SK-N-SH treated with all-trans-retinoic acid at 6 μM for 48 hours (cell line): ENCODE data around the gene RAB42.
A peak's percentile ranks its signal among the peaks of the same experiment; 100 is the strongest.

Experiments
- ATAC-seq: fragments of 200-7000 bp; cut with Tn5 transposase; 3 replicates; pipeline ENCODE4 v1.9.1; 2020; ENCODE audit warnings: mild to moderate bottlenecking, moderate library complexity
- ARNTL ChIP-seq: fragments of 450-650 bp; formaldehyde crosslinking; IDR thresholded peaks from 2 replicates; pipeline ENCODE4 v1.5.0; 2020; ENCODE audit warnings: low read depth, mild to moderate bottlenecking, moderate library complexity, borderline replicate concordance
- BACH2 ChIP-seq: fragments of 250-450 bp; sonication (Bioruptor Pico); IDR thresholded peaks from 2 replicates; pipeline ENCODE4 v1.9.0; 2021; ENCODE audit warnings: mild to moderate bottlenecking, borderline replicate concordance
- CREB5 ChIP-seq: fragments of 250-450 bp; sonication (Bioruptor Pico); IDR thresholded peaks from 2 replicates; pipeline ENCODE4 v1.5.1; 2020; ENCODE audit warnings: low read depth, mild to moderate bottlenecking, moderate library complexity
- CSDC2 ChIP-seq: fragments of 250-450 bp; sonication (Bioruptor Pico); IDR thresholded peaks from 2 replicates; pipeline ENCODE4 v1.5.0; 2020; ENCODE audit warnings: mild to moderate bottlenecking, moderate library complexity
- CSRNP3 ChIP-seq: fragments of 250-450 bp; sonication (Bioruptor Pico); IDR thresholded peaks from 2 replicates; pipeline ENCODE4 v1.5.1; 2021; ENCODE audit warnings: mild to moderate bottlenecking, moderate library complexity
- ESRRG ChIP-seq: fragments of 250-450 bp; sonication (Bioruptor Pico); IDR thresholded peaks from 2 replicates; pipeline ENCODE4 v1.6.1; 2021; ENCODE audit warnings: mild to moderate bottlenecking
- GLIS3 ChIP-seq: fragments of 250-450 bp; sonication (Bioruptor Pico); IDR thresholded peaks from 2 replicates; pipeline ENCODE4 v1.5.0; 2020; ENCODE audit warnings: mild to moderate bottlenecking, moderate library complexity
- ISL1 ChIP-seq: fragments of 250-450 bp; sonication (Bioruptor Pico); IDR thresholded peaks from 2 replicates; pipeline ENCODE4 v2.1.2; 2022; ENCODE audit warnings: mild to moderate bottlenecking, moderate library complexity
- OSR1 ChIP-seq: fragments of 250-450 bp; sonication (Bioruptor Pico); IDR thresholded peaks from 2 replicates; pipeline ENCODE4 v1.8.0; 2022; ENCODE audit warnings: moderate library complexity, mild to moderate bottlenecking, inconsistent platforms
- PATZ1 ChIP-seq: fragments of 250-450 bp; sonication (Bioruptor Pico); IDR thresholded peaks from 2 replicates; pipeline ENCODE4 v1.8.0; 2020; ENCODE audit warnings: mild to moderate bottlenecking, moderate library complexity, borderline replicate concordance
- POU6F1 ChIP-seq: fragments of 250-450 bp; sonication (Bioruptor Pico); IDR thresholded peaks from 2 replicates; pipeline ENCODE4 v1.8.0; 2021; ENCODE audit warnings: low read depth, mild to moderate bottlenecking, moderate library complexity, borderline replicate concordance
- SNAI2 ChIP-seq: fragments of 250-450 bp; sonication (Bioruptor Pico); IDR thresholded peaks from 2 replicates; pipeline ENCODE4 v1.5.0; 2020; ENCODE audit warnings: mild to moderate bottlenecking, moderate library complexity
- TCF4 ChIP-seq: fragments of 250-450 bp; sonication (Bioruptor Pico); IDR thresholded peaks from 2 replicates; pipeline ENCODE4 v1.8.0; 2021; ENCODE audit warnings: mild to moderate bottlenecking, moderate library complexity, borderline replicate concordance
- TOX ChIP-seq: fragments of 250-450 bp; sonication (Bioruptor Pico); IDR thresholded peaks from 2 replicates; pipeline ENCODE4 v1.8.0; 2021; ENCODE audit warnings: mild to moderate bottlenecking, moderate library complexity, borderline replicate concordance
- TSHZ2 ChIP-seq: fragments of 250-450 bp; sonication (Bioruptor Pico); IDR thresholded peaks from 2 replicates; pipeline ENCODE4 v1.5.0; 2020; ENCODE audit warnings: mild to moderate bottlenecking, moderate library complexity
- ZC3H10 ChIP-seq: fragments of 250-450 bp; sonication (Bioruptor Pico); IDR thresholded peaks from 2 replicates; pipeline ENCODE4 v1.5.1; 2021; ENCODE audit warnings: mild to moderate bottlenecking, moderate library complexity
- ZFP3 ChIP-seq: fragments of 250-450 bp; sonication (Bioruptor Pico); IDR thresholded peaks from 2 replicates; pipeline ENCODE4 v1.5.0; 2020; ENCODE audit warnings: mild to moderate bottlenecking, moderate library complexity
- ZNF565 ChIP-seq: fragments of 450-650 bp; formaldehyde crosslinking; conservative IDR thresholded peaks from 2 replicates; pipeline ENCODE4 v1.5.0; 2020; ENCODE audit warnings: low read depth, mild to moderate bottlenecking, moderate library complexity
- ZNF70 ChIP-seq: fragments of 450-650 bp; formaldehyde crosslinking; IDR thresholded peaks from 2 replicates; pipeline ENCODE4 v1.5.0; 2020; ENCODE audit warnings: mild to moderate bottlenecking, moderate library complexity
- ZNF8 ChIP-seq: fragments of 450-650 bp; formaldehyde crosslinking; IDR thresholded peaks from 2 replicates; pipeline ENCODE4 v1.5.0; 2020; ENCODE audit warnings: mild to moderate bottlenecking, moderate library complexity

RAB42 gene

GRCh38 chr1:28640766-28641165 is 48.7 kb downstream of the RAB42 start:
- ATAC-seq = peak; percentile 19; the same call in 2 of the 3 replicates
- TF ChIP-seq TSHZ2 (no peak), POU6F1 (CRISPR knock-in tag) (no peak), CREB5 (no peak), TCF4 (CRISPR knock-in tag) (no peak), ZNF565 (no peak), BACH2 (CRISPR knock-in tag) (no peak), CSDC2 (CRISPR knock-in tag) (no peak), CSRNP3 (no peak), ZFP3 (CRISPR knock-in tag) (no peak), ISL1 (CRISPR knock-in tag) (no peak), GLIS3 (CRISPR knock-in tag) (no peak), ARNTL (CRISPR knock-in tag) (no peak), ZNF70 (CRISPR knock-in tag) (no peak), ZC3H10 (CRISPR knock-in tag) (no peak), PATZ1 (no peak), OSR1 (CRISPR knock-in tag) (no peak), ZNF8 (CRISPR knock-in tag) (no peak)

GRCh38 chr1:28642056-28642846 is 50.2 kb downstream of the RAB42 start:
- no peak for TF ChIP-seq OSR1 (CRISPR knock-in tag)
- TF ChIP-seq ZNF70 (CRISPR knock-in tag) = no peak
- TF ChIP-seq ZC3H10 (CRISPR knock-in tag) = no peak
- no peak for TF ChIP-seq POU6F1 (CRISPR knock-in tag)
- no peak for TF ChIP-seq CSRNP3
- no peak for TF ChIP-seq ZNF8 (CRISPR knock-in tag)
- no peak for TF ChIP-seq ESRRG (CRISPR knock-in tag)
- TF ChIP-seq SNAI2 = no peak
- TF ChIP-seq CSDC2 (CRISPR knock-in tag) = no peak
- no peak for TF ChIP-seq TOX (CRISPR knock-in tag)
- peak; percentile 63 for ATAC-seq
